SW480 (cell line): Measurements from ENCODE around the gene PRPS1L1.

ENCODE experiments used
- DNase-seq: peaks from one replicate; pipeline ENCODE4 v3.0.0-alpha.2; 2016; ENCODE audit warnings: low spot score

Gene PRPS1L1

DNA sequence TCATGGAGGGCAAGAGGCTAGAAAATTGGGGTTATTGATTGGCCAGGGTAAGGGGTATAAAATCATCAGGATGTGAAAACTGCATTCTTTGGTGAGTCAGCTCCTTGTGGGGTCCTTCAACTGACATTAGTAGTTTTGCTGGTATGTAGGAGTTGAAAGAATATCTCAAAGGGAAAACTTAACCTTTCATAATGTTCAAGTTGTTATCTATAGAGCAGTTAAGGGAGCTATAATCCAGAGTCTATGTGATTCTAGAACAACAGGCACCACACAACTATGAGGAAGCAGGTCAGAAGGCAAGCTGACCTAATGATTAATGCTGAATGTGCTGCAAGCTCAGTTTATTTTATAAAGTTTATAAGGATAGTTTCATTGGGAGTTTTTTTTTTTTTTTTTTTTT lies 13.7 kb downstream of the PRPS1L1 start:
- no peak for DNase-seq

DNA sequence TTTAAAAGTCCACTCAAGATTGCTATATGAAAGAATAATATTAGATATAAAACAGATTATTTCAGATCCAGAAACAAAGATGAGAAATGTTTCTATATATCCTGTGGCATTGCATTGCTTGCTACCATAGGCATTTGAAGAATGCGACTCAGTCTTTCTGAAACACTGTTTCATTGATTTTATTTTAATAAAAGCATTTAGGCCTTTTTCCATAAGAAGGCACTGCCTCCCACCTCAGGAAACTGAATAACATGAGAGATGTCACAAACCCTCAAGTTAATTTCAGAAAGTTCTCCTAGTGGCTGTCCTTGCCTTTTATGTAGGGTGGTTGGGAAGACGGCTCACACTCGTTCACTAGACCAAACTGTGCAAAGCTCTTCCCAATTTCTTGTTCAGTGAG lies 23.3 kb downstream of the PRPS1L1 start:
- no peak for DNase-seq

GRCh38 chr7:18003286-18003994 lies 24.2 kb downstream of the PRPS1L1 start:
- no peak for DNase-seq

DNA sequence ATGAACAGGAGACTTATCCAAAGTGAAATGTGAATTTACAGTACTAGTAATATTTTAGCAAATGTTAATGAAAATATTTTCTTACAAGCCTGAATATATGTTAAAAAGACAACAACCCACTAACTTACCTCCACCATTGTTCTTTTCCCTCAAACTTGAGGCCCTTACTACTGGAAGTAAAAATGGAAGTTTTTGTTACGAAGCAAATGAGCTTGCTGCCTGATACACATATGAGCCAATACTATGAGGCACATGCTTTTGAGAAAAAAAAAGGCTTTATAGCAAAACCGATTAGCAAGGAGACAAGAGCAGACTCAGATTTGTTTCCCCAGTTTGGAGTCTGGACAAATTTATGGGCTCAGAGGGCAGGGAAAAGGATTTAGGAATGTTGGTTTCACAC lies 29.0 kb downstream of the PRPS1L1 start:
- DNase-seq, result no peak

DNA sequence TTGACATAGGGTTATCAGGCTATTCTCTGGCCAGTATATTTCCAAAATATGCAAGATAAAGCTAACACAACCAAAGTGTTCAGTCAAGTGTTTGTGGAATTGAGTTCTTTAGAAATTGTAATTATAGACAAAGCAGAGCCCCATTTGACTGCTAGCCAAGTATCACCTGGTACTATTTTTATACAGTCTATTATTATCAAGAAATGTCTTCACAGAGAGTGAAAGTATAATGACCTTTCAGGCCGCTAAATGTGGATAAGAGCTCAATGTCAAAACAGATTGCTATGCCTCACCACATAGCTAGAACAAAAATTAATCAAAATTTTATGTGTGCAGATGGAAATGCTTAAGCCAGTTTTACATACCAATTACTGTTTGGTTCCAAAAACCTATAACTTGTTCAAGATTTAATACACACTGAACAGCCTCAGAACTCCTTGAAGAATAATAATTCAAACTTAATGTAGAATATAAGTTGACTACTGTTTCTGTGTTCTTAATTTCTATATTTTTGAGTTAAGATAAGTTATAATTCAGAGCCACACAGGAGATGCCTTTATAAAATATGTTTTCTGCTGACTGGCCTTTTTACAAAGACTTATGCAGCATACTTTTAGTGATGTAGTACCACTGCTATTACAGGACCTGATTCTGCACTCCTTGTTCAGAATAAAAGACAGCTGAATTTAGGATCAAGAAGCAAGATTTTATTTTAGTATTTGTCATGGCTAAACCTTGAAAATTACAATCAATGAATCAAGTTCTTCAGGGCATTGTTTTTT lies 31.0 kb downstream of the PRPS1L1 start:
- no peak for DNase-seq

DNA sequence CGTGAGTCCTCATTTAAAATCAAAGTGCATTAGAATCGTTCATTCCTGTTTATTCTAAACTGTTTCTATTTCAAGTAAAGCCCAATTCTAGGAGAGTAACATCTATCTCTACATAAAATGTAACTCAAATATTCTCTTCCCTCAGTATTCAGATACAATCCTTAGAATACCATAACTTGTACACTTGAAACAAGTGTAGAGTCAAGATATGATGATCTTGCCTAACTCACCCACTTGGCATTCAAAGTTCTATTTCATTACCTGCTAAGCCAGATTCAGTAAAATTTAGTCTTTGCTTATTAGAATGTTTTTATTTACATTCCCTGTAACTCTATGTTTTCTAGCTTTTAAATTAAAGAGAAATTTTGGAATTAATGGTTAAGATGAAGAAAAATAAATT lies 31.6 kb downstream of the PRPS1L1 start:
- DNase-seq, result no peak

DNA sequence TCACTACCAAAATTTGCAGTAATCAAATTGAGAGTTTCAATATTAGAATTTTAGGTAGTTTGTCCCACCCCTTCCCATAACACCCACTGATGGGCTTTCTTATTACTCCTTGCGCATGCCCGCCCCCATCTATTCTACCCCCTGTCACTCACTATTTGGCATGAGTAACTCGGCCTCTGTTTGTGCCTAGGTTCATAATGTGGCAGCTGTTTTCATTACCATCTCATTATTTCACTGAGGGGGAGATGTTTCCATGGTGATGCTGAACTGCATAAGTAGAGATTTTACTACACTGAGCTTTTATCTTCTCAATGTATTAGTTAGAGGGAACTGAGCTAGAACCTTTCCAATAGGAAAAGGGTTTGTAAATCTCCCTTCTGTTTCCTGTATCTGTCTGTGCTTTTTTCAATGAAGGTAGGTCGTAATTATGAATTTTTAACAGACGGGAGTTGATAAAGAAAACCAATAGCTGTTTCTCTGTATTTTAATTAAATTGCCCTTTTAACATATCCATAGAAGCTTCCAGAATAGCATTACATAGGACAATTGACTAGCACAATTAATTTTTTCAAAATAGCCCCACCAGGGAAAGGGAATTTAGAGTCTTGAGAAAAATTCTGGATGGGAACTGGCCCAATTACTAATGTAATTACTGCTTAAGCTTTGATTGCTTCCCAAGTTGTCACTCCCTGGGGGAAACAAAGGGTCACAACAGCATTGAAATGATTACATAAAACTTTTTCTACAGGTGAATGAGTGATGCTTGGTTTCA lies 33.4 kb downstream of the PRPS1L1 start:
- no peak for DNase-seq

- no peak for DNase-seq
Observed at GRCh38 chr7:17991866-17992648, 35.6 kb downstream of the PRPS1L1 start.

- DNase-seq, result no peak
Observed at GRCh38 chr7:17990761-17991160, 36.9 kb downstream of the PRPS1L1 start.

DNA sequence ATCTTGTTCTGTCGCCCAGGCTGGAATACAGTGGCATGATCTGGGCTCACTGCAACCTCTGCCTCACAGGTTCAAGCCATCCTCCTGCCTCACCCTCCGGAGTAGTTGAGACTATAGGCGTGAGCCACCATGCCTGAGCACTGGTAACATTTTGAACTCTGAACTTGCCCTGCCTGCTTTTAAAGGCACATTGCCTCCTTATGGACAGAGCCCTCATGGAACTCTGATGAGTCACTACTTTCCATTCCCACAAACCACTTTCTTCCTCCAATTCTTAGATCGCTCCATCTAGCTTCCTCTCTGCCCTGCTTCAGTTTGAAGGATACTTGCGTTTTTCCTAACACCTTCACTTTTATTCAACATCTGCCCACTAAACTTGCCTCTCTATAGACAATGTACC lies 38.1 kb downstream of the PRPS1L1 start:
- DNase-seq, result no peak

DNA sequence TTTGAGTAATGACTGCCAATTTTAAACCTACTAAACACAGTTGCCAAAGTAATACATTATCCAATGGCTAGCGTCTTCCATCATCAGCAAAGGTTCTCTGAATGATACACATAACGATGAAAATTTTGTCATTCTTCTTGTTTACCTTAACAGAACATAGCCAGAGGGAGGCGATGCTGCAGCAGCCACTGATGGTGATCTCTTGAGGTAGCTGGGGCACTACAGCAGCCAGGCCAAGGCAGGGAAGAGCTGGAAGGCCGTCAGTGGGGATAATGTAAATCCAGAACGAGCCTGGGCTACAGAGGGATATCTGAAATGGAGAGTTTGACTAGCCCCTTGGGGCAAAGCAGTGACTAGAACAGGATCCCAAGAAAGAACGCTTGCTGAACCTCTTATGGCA lies 38.8 kb downstream of the PRPS1L1 start:
- DNase-seq, result no peak

GRCh38 chr7:17988141-17988540 lies 39.5 kb downstream of the PRPS1L1 start:
- DNase-seq, result no peak

DNA sequence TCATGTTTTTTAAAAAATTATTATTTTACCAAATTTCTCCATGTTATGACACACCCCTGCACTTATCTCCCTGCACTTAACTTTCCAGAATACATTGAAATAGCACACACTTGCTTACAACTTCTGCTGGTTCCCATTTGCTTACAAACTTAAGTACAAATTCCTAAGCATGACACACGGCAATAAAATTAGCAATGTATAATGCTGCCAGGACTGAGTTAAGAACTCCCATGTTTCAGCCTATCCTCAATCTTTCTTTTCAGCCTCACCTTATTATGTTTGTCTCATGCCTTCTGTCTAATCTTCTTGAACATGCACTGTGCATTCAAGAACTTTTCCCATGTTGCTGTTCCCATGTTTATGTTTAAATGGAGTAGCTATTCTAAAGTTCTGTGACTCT lies 40.8 kb downstream of the PRPS1L1 start:
- no peak for DNase-seq

GRCh38 chr7:17985473-17986239 lies 42.0 kb downstream of the PRPS1L1 start:
- no peak for DNase-seq

DNA sequence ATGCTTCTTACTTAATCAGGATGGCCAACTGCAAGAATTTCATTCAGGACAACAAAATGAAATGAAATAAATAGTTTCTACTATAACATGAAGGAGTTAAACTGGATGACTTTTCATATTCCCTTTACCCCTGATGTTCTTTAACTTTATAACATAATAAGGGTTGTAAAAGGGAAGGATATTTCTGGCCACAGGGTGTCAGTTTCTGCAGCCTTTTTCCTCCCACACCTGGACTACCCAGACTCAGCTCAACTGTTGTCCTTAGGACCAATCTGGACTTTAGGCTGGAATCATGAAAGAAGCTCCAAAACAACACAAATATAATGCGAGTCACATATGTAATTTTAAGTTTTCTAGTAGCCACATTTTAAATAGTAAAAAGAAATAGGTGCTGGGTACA lies 43.4 kb downstream of the PRPS1L1 start:
- no peak for DNase-seq

DNA sequence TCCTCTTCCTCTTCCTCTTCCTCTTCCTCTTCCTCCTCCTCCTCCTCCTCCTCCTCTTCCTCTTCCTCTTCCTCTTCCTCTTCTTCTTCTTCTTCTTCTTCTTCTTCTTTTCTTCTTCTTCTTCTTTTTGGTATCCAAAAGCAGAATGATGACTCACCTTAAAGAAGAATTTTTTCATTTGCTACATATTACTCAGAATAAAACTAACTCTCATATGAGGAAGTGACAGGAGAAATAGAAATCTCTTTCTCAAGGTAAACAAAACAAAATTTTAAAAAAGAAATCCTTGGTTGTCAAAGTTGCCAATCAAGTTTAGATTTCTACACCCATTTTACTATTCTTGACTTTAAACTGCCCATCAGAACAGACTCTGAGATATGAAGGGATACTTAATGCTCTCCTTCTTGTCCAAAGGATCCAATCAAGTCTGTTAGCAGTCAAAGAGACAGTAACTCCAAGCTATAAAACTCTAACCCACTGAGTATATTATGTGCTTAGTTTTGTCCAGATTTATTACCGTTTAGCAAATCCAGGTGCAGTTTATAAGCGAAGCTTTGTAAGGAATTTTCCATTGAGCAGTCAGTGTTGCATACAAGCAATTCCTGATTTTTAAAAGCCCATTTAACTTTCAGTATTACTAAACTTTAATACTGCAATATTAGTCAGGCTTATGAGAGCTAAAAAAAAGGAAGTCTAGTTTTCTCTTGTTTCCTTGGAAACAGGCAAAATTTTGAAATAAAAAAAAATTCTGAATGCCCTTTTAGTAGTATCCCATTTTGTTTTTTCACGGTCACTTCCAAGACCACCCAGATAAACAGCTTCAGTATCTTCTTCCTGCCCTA lies 44.2 kb downstream of the PRPS1L1 start:
- no peak for DNase-seq

DNA sequence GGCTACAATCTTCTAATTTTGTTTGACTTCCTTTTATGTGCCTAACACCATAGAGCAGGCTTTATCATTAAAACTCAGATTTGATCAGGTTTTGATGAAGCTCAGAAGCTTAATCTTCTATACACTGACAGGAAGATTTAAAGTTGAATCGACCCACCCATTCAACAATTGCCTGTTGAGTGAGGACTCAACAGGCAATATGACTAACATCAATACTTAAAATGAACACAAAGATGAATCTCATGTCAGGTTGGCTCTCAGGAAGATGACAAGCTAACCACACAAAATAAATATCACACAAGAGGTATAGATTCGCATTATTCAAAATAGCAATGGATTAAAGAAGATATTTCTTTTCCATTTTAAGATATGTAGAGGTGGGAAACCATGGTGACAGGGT lies 50.7 kb downstream of the PRPS1L1 start:
- DNase-seq, result no peak
